HCT116 (cell line): ENCODE results near the gene LRIG1.

Experiments used
- CTCF ChIP-seq, 3 experiments: fragments of 200-600 bp in 1 of 3; sonication (generic) in 1 of 3; IDR thresholded peaks in 2 of 3; conservative IDR thresholded peaks in 1 of 3; 2 replicates each; pipeline ENCODE4 v1.5.1; 2012 to 2017; ENCODE audit warnings: low read depth in 2 of 3, low read length in 2 of 3, antibody characterized with exemption in 1 of 3, borderline replicate concordance in 1 of 3, control low read depth in 1 of 3, mild to moderate bottlenecking in 1 of 3, mixed read lengths in 1 of 3, mixed run types in 1 of 3, moderate library complexity in 1 of 3; ENCODE audit not compliant: insufficient read depth in 1 of 3
- EGR1 ChIP-seq: IDR thresholded peaks from 2 replicates; pipeline ENCODE4 v1.6.1; 2012; ENCODE audit warnings: low read depth
- ELF1 ChIP-seq: IDR thresholded peaks from 2 replicates; pipeline ENCODE4 v1.6.1; 2012; ENCODE audit warnings: low read depth, borderline replicate concordance
- EZH2 ChIP-seq: fragments of 200-600 bp; sonication (generic); IDR thresholded peaks from 2 replicates; pipeline ENCODE4 v1.6.1; 2017; ENCODE audit warnings: antibody characterized with exemption, mixed run types
- EZH2phosphoT487 ChIP-seq: fragments of 200-600 bp; IDR thresholded peaks from 2 replicates; pipeline ENCODE4 v1.6.1; 2018; ENCODE audit warnings: antibody characterized with exemption, borderline replicate concordance
- MAX ChIP-seq: IDR thresholded peaks from 2 replicates; pipeline ENCODE4 v1.6.1; 2012
- POLR2A ChIP-seq: IDR thresholded peaks from 2 replicates; pipeline ENCODE4 v1.7.0; 2011; ENCODE audit warnings: borderline replicate concordance; ENCODE audit not compliant: insufficient read depth, insufficient read length; ENCODE audit errors: extremely low read depth
- POLR2AphosphoS5 ChIP-seq: IDR thresholded peaks from 2 replicates; pipeline ENCODE4 v1.6.1; 2011; ENCODE audit warnings: mild to moderate bottlenecking, low read depth, low read length, moderate library complexity
- RAD21 ChIP-seq: IDR thresholded peaks from 2 replicates; pipeline ENCODE4 v1.6.1; 2012; ENCODE audit warnings: low read depth, mild to moderate bottlenecking
- REST ChIP-seq: IDR thresholded peaks from 2 replicates; pipeline ENCODE4 v1.6.1; 2012; ENCODE audit warnings: low read depth
- SIN3A ChIP-seq: IDR thresholded peaks from 2 replicates; pipeline ENCODE4 v1.6.1; 2012; ENCODE audit warnings: low read depth
- SRF ChIP-seq: IDR thresholded peaks from 2 replicates; pipeline ENCODE4 v1.6.1; 2012; ENCODE audit warnings: low read depth
- YY1 ChIP-seq: IDR thresholded peaks from 2 replicates; pipeline ENCODE4 v1.6.1; 2011; ENCODE audit warnings: low read length, low read depth, moderate library complexity, mild to moderate bottlenecking; ENCODE audit not compliant: insufficient replicate concordance; ENCODE audit errors: extremely low read depth
- ZFX ChIP-seq: fragments of 450-650 bp; IDR thresholded peaks from 2 replicates; pipeline ENCODE4 v1.6.1; 2017

- TF ChIP-seq POLR2AphosphoS5 (no peak), YY1 (no peak), REST (no peak), CTCF (IDR thresholded peaks at IDR 0.05 in 2 of 3, conservative IDR thresholded peaks at IDR 0.05 in 1 of 3; ENCODE audit: borderline replicate concordance in 1 of 3, insufficient read depth in 1 of 3, low read depth in 2 of 3, low read length in 2 of 3) (no peak), RAD21 (no peak), MAX (no peak), POLR2A (no peak), EZH2phosphoT487 (no peak), ELF1 (no peak), SIN3A (no peak), SRF (no peak), EGR1 (no peak), EZH2 (no peak), ZFX (no peak)
These were observed 36.9 kb upstream of the LRIG1 start for GRCh38 chr3:66537735-66538134.
